Fibroblast of mammary gland (primary cell): ENCODE measurements around the gene PEAK3.
A peak's percentile ranks its signal among the peaks of the same experiment; 100 is the strongest.

Experiments used
- DNase-seq: peaks from one replicate; pipeline ENCODE4 v3.0.0-alpha.2; 2010; ENCODE audit warnings: low read depth
- H3K4me3 ChIP-seq: 2 replicates; pipeline ENCODE4 v1.5.1; 2011; ENCODE audit warnings: low read depth, mild to moderate bottlenecking, low read length, moderate library complexity; ENCODE audit not compliant: control insufficient read depth
- CTCF ChIP-seq: conservative IDR thresholded peaks from 2 replicates; pipeline ENCODE4 v1.5.1; 2011; ENCODE audit warnings: low read depth, low read length, inconsistent platforms; ENCODE audit not compliant: control insufficient read depth, insufficient read depth

The PEAK3 gene

GRCh38 chr19:2274185-2274711 lies 7.7 kb downstream of the PEAK3 start:
- no peak for TF ChIP-seq CTCF
- no peak overlapping the region for H3K4me3 ChIP-seq
- no peak for DNase-seq

- peak overlapping the region; percentile 19 for H3K4me3 ChIP-seq
- DNase-seq = peak; percentile 73
Measured at GRCh38 chr19:2273356-2274184, 8.4 kb downstream of the PEAK3 start.

GRCh38 chr19:2271234-2272103 lies 10.5 kb downstream of the PEAK3 start:
- peak overlapping the region; percentile 91 for H3K4me3 ChIP-seq
- TF ChIP-seq CTCF = no peak
- peak; percentile 94 for DNase-seq

More at GRCh38 chr19:2273356-2274184, 8.4 kb downstream of the PEAK3 start:
- peak; percentile 54 for TF ChIP-seq CTCF

- no peak for TF ChIP-seq CTCF
- peak; percentile 86 for DNase-seq
- peak overlapping the region; percentile 91 for H3K4me3 ChIP-seq
Measured at GRCh38 chr19:2270423-2271233, 11.3 kb downstream of the PEAK3 start.

- H3K4me3 ChIP-seq = peak overlapping the region; percentile 91
- DNase-seq = no peak
- TF ChIP-seq CTCF = no peak
Measured at GRCh38 chr19:2270157-2270422, 11.9 kb downstream of the PEAK3 start.
